Activated CD8-positive, alpha-beta memory T cell treated with anti-CD3 and anti-CD28 coated beads for 36 hours (primary cell): ENCODE measurements around the gene PYGO2. TPM values are rescaled to one million over a fixed set of nuclear protein-coding genes. Genes with fewer than 3 reads are reported as not detected.

Experiments
- CTCF ChIA-PET: fragments of 350-600 bp; sonication (Branson Sonifier 250); formaldehyde crosslinking; loops from one replicate; lab custom pipeline; 2021; ENCODE audit warnings: antibody characterized with exemption; lab: Charles Lee
- POLR2A ChIA-PET: fragments of 350-600 bp; sonication (Branson Sonifier 250); formaldehyde crosslinking; loops from one replicate; lab custom pipeline; 2021; ENCODE audit warnings: antibody characterized with exemption; lab: Charles Lee
- total RNA-seq, 2 experiments: library from RNA; stranded (reverse); gene quantifications; one replicate each; pipeline ENCODE4 v1.2.3, GENCODE V29; 2021

PYGO2 gene
- total RNA-seq = 10 to 100 TPM; 28.7 to 30.1 TPM

GRCh38 chr1:154961207-154962155 is at the start of gene PYGO2:
TSS of gene PYGO2 (minus strand) at chr1:154961782. CDS start at chr1:154961576, 206 bp downstream.
- ChIA-PET CTCF (interaction anchor here (0.6 to 2.4 kb wide), 13 partner anchors 9 to 124 kb away, joined by 3 to 15 read pairs (median 6); partner anchors contain the start of genes LENEP, PMVK and SHC1), POLR2A (interaction anchor here (0.5 to 1.8 kb wide), 5 partner anchors 8 to 1015 kb away, joined by 3 to 5 read pairs (median 4); partner anchors contain the start of genes CKS1B and SHC1)

- CTCF ChIA-PET = interaction anchor here (0.6 to 1.5 kb wide), 4 partner anchors 10 to 789 kb away, joined by 3 to 8 read pairs (median 4); no protein-coding TSS in a partner anchor
- POLR2A ChIA-PET = no interaction called here
Measured at GRCh38 chr1:155011004-155011416, 49.4 kb upstream of the PYGO2 start.

GRCh38 chr1:155010211-155010918 is 48.8 kb upstream of the PYGO2 start:
- CTCF ChIA-PET = interaction anchor here (1.1 to 1.5 kb wide), 3 partner anchors 9 to 75 kb away, joined by 3 to 8 read pairs (median 6); no protein-coding TSS in a partner anchor

GRCh38 chr1:155009742-155010141 is 48.2 kb upstream of the PYGO2 start:
- ChIA-PET POLR2A (no interaction called here), CTCF (interaction anchor here (1.1 to 1.5 kb wide), 3 partner anchors 8 to 76 kb away, joined by 3 to 8 read pairs (median 6); no protein-coding TSS in a partner anchor)

More at GRCh38 chr1:155010211-155010918, 48.8 kb upstream of the PYGO2 start:
- POLR2A ChIA-PET = interaction anchor here (0.6 kb wide), 1 partner anchor 87 kb away, joined by 5 read pairs; no protein-coding TSS in a partner anchor

- ChIA-PET POLR2A (no interaction called here), CTCF (interaction anchor here (1.8 to 1.9 kb wide), 2 partner anchors 8 to 10 kb away, joined by 8 to 12 read pairs; no protein-coding TSS in a partner anchor)
Measured at GRCh38 chr1:155009221-155009711, 47.7 kb upstream of the PYGO2 start.

- POLR2A ChIA-PET = interaction anchor here (0.5 kb wide), 1 partner anchor 57 kb away, joined by 6 read pairs; no protein-coding TSS in a partner anchor
Measured at GRCh38 chr1:155008015-155008941, 46.7 kb upstream of the PYGO2 start.

GRCh38 chr1:155007251-155007828 is 45.8 kb upstream of the PYGO2 start:
- CTCF ChIA-PET = interaction anchor here (1.8 to 1.9 kb wide), 3 partner anchors 8 to 10 kb away, joined by 8 to 12 read pairs (median 11); no protein-coding TSS in a partner anchor
- POLR2A ChIA-PET = interaction anchor here (0.7 to 1.1 kb wide), 2 partner anchors 10 to 71 kb away, joined by 3 to 8 read pairs; partner anchors contain the start of gene PMVK

More at GRCh38 chr1:155008015-155008941, 46.7 kb upstream of the PYGO2 start:
- CTCF ChIA-PET = interaction anchor here (1.8 to 1.9 kb wide), 2 partner anchors 9 kb away, joined by 8 to 12 read pairs; no protein-coding TSS in a partner anchor

GRCh38 chr1:155006601-155007101 is 45.1 kb upstream of the PYGO2 start:
- ChIA-PET POLR2A (interaction anchor here (0.7 to 1.1 kb wide), 2 partner anchors 10 to 70 kb away, joined by 3 to 8 read pairs; partner anchors contain the start of gene PMVK), CTCF (interaction anchor here (1.8 kb wide), 1 partner anchor 10 kb away, joined by 11 read pairs; no protein-coding TSS in a partner anchor)

GRCh38 chr1:155005076-155006011 is 43.8 kb upstream of the PYGO2 start:
- CTCF ChIA-PET = interaction anchor here (1.8 to 10.0 kb wide), 2 partner anchors 10 to 11 kb away, joined by 11 to 115 read pairs; no protein-coding TSS in a partner anchor
- POLR2A ChIA-PET = no interaction called here

GRCh38 chr1:155004352-155005075 is 42.9 kb upstream of the PYGO2 start:
- CTCF ChIA-PET = interaction anchor here (1.2 to 10.0 kb wide), 4 partner anchors 11 to 246 kb away, joined by 3 to 115 read pairs (median 5); partner anchors contain the start of genes ADAM15 and PBXIP1
- POLR2A ChIA-PET = no interaction called here

- CTCF ChIA-PET = interaction anchor here (0.6 to 10.0 kb wide), 5 partner anchors 11 to 558 kb away, joined by 3 to 115 read pairs (median 4); partner anchors contain the start of genes ADAM15 and PBXIP1
- POLR2A ChIA-PET = interaction anchor here (0.6 to 0.8 kb wide), 3 partner anchors 9 to 60 kb away, joined by 3 to 5 read pairs (median 3); partner anchors contain the start of gene ADAM15
Measured at GRCh38 chr1:155003766-155004351, 42.3 kb upstream of the PYGO2 start.

- POLR2A ChIA-PET = interaction anchor here (0.6 to 0.8 kb wide), 3 partner anchors 9 to 59 kb away, joined by 3 to 5 read pairs (median 3); partner anchors contain the start of gene ADAM15
- CTCF ChIA-PET = interaction anchor here (1.2 to 10.0 kb wide), 4 partner anchors 12 to 247 kb away, joined by 3 to 115 read pairs (median 5); partner anchors contain the start of genes ADAM15 and PBXIP1
Measured at GRCh38 chr1:155003227-155003765, 41.7 kb upstream of the PYGO2 start.

- ChIA-PET CTCF (interaction anchor here (1.2 to 10.0 kb wide), 3 partner anchors 12 to 48 kb away, joined by 4 to 115 read pairs (median 6); partner anchors contain the start of genes ADAM15 and PBXIP1), POLR2A (no interaction called here)
Measured at GRCh38 chr1:155002464-155003226, 41.1 kb upstream of the PYGO2 start, which contains the start of gene ZBTB7B. TSS of gene ZBTB7B (plus strand) at chr1:155002802. CDS start at chr1:155014661, 11,859 bp downstream.
